ENCODE results near the gene ZNF785.

DNA sequence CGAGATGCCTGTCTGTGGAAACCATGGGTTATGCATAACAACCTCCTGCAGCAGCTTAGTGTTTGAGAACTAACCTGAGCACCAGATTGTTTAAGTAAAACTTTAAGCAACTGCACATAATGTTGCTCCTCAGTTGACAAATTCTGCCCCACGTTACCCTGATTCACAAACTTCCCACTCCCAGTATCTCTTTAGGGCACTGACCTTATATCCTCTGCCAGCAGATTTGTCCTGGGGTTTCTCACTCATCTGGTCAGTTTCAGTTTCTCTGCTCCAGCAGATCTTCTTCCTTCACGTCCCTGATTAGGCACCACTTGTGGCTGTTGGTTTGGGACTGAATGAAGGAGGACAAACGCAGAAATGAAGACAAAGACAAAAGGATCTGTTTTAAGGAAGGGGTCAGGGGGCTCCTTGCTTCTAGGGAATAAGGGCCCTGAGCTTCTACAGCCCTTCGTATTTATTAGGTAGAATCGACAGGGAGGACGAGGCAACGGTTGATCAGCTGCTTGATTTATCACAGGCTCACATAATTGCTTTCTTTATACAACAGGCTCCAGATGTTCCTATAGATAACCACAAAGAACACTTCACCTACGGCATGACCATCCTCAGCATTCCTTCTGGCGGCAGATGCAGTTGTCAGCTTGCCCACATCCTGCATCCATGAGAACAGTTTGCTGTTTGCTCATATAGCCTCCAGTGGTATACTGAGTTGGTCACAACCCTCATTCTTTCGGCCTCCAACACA lies 38.2 kb upstream of the ZNF785 start:
- TF ChIP-seq, protein P1, sequence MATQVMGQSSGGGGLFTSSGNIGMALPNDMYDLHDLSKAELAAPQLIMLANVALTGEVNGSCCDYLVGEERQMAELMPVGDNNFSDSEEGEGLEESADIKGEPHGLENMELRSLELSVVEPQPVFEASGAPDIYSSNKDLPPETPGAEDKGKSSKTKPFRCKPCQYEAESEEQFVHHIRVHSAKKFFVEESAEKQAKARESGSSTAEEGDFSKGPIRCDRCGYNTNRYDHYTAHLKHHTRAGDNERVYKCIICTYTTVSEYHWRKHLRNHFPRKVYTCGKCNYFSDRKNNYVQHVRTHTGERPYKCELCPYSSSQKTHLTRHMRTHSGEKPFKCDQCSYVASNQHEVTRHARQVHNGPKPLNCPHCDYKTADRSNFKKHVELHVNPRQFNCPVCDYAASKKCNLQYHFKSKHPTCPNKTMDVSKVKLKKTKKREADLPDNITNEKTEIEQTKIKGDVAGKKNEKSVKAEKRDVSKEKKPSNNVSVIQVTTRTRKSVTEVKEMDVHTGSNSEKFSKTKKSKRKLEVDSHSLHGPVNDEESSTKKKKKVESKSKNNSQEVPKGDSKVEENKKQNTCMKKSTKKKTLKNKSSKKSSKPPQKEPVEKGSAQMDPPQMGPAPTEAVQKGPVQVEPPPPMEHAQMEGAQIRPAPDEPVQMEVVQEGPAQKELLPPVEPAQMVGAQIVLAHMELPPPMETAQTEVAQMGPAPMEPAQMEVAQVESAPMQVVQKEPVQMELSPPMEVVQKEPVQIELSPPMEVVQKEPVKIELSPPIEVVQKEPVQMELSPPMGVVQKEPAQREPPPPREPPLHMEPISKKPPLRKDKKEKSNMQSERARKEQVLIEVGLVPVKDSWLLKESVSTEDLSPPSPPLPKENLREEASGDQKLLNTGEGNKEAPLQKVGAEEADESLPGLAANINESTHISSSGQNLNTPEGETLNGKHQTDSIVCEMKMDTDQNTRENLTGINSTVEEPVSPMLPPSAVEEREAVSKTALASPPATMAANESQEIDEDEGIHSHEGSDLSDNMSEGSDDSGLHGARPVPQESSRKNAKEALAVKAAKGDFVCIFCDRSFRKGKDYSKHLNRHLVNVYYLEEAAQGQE (IDR thresholded peaks at IDR 0.05; ENCODE audit: insufficient read depth in 1 of 2, low read depth in 2 of 2, low read length in 2 of 2), result no peak
- TF ChIP-seq POLR2AphosphoS5 (IDR thresholded peaks at IDR 0.05; ENCODE audit: low read depth, low read length), result no peak
- no peak for TF ChIP-seq FOXP2 (optimal IDR thresholded peaks at IDR 0.05; ENCODE audit: borderline replicate concordance, extremely low read depth, extremely low read length, insufficient read depth)

All from PFSK-1 (cell line).